Measurements from ENCODE around the gene ZNF586. TPM values are rescaled to one million over a fixed set of nuclear protein-coding genes. Genes with fewer than 3 reads are reported as not detected.

The ZNF586 gene
- total and polyA plus RNA-seq, 2 donors from 2014 or later: 6.3 to 18.7 TPM

- H3K4me3 ChIP-seq (ENCODE audit: low read length in 3 of 3): no peak overlapping the region
- peaks cover 0 to 3% (median 0%) of the 10 kb centered on the region in 3 donors for H3K36me3 ChIP-seq (ENCODE audit: control insufficient read depth in 2 of 3, insufficient read depth in 3 of 3, low read length in 3 of 3)
- H3K4me1 ChIP-seq (ENCODE audit: control insufficient read depth in 2 of 3, insufficient read depth in 2 of 3, low read depth in 1 of 3, low read length in 3 of 3): peaks cover 0 to 2% (median 0%) of the 10 kb centered on the region in 3 donors
- H3K9ac ChIP-seq (ENCODE audit: low read length in 3 of 3): no peak overlapping the region
- TF ChIP-seq, protein P1, sequence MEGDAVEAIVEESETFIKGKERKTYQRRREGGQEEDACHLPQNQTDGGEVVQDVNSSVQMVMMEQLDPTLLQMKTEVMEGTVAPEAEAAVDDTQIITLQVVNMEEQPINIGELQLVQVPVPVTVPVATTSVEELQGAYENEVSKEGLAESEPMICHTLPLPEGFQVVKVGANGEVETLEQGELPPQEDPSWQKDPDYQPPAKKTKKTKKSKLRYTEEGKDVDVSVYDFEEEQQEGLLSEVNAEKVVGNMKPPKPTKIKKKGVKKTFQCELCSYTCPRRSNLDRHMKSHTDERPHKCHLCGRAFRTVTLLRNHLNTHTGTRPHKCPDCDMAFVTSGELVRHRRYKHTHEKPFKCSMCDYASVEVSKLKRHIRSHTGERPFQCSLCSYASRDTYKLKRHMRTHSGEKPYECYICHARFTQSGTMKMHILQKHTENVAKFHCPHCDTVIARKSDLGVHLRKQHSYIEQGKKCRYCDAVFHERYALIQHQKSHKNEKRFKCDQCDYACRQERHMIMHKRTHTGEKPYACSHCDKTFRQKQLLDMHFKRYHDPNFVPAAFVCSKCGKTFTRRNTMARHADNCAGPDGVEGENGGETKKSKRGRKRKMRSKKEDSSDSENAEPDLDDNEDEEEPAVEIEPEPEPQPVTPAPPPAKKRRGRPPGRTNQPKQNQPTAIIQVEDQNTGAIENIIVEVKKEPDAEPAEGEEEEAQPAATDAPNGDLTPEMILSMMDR (IDR thresholded peaks at IDR 0.05; ENCODE audit: borderline replicate concordance, extremely low read depth, insufficient read depth): no peak
- H3K9me3 ChIP-seq (ENCODE audit: control insufficient read depth in 2 of 3, insufficient read depth in 1 of 3, low read length in 3 of 3): no peaks in the 10 kb centered on the region
- intact Hi-C loops (cut with DNase I): no loop called here
- no peaks in the 10 kb centered on the region for H3K27me3 ChIP-seq (ENCODE audit: control insufficient read depth, insufficient read depth, low read length)
- no peak overlapping the region for H3K27ac ChIP-seq (ENCODE audit: low read depth in 2 of 2, low read length in 2 of 2)
- DNase-seq (no peak), FAIRE-seq (no peak)
Observed at GRCh38 chr19:57800696-57801095, 31.2 kb downstream of the ZNF586 start.

- H3K4me1 ChIP-seq (ENCODE audit: control insufficient read depth in 2 of 3, insufficient read depth in 2 of 3, low read depth in 1 of 3, low read length in 3 of 3): peaks cover 0 to 2% (median 0%) of the 10 kb centered on the region in 3 donors
Observed at GRCh38 chr19:57802269-57802668, 32.8 kb downstream of the ZNF586 start.

GRCh38 chr19:57803265-57803593 is 33.8 kb downstream of the ZNF586 start:
- TF ChIP-seq, protein P1 (IDR thresholded peaks at IDR 0.05; ENCODE audit: borderline replicate concordance, extremely low read depth, insufficient read depth): no peak
- peaks cover 0 to 2% (median 0%) of the 10 kb centered on the region in 3 donors for H3K4me1 ChIP-seq (ENCODE audit: control insufficient read depth in 2 of 3, insufficient read depth in 2 of 3, low read depth in 1 of 3, low read length in 3 of 3)
- H3K4me3 ChIP-seq (ENCODE audit: low read length in 3 of 3): peak overlapping the region; percentile 53 to 81 (median 73)
- no peaks in the 10 kb centered on the region for H3K27me3 ChIP-seq (ENCODE audit: control insufficient read depth, insufficient read depth, low read length)
- peak overlapping the region in 1 of 2 donors; percentile 81 for H3K27ac ChIP-seq (ENCODE audit: low read depth in 2 of 2, low read length in 2 of 2)
- no peaks in the 10 kb centered on the region for H3K9me3 ChIP-seq (ENCODE audit: control insufficient read depth in 2 of 3, insufficient read depth in 1 of 3, low read length in 3 of 3)
- H3K36me3 ChIP-seq (ENCODE audit: control insufficient read depth in 2 of 3, insufficient read depth in 3 of 3, low read length in 3 of 3): peaks cover 0 to 6% (median 4%) of the 10 kb centered on the region in 3 donors
- peak overlapping the region; percentile 8 to 80 (median 57) for H3K9ac ChIP-seq (ENCODE audit: low read length in 3 of 3)
- FAIRE-seq (no peak), DNase-seq (no peak)
- intact Hi-C loops (cut with DNase I): no loop called here

More at GRCh38 chr19:57802269-57802668, 32.8 kb downstream of the ZNF586 start:
- TF ChIP-seq, protein P1 (IDR thresholded peaks at IDR 0.05; ENCODE audit: borderline replicate concordance, extremely low read depth, insufficient read depth): no peak
- Histone ChIP-seq H3K4me3 (ENCODE audit: low read length in 3 of 3) (no peak overlapping the region), H3K36me3 (ENCODE audit: control insufficient read depth in 2 of 3, insufficient read depth in 3 of 3, low read length in 3 of 3) (no peaks in the 10 kb centered on the region), H3K9ac (ENCODE audit: low read length in 3 of 3) (no peak overlapping the region), H3K9me3 (ENCODE audit: control insufficient read depth in 2 of 3, insufficient read depth in 1 of 3, low read length in 3 of 3) (no peaks in the 10 kb centered on the region), H3K27ac (ENCODE audit: low read depth in 2 of 2, low read length in 2 of 2) (no peak overlapping the region), H3K27me3 (ENCODE audit: control insufficient read depth, insufficient read depth, low read length) (no peaks in the 10 kb centered on the region)
- intact Hi-C loops (cut with DNase I): no loop called here
- DNase-seq (no peak), FAIRE-seq (no peak)

All from kidney (tissue), 14 donors.